Choroid plexus epithelial cell (primary cell): ENCODE results near the gene CLSTN3.

Experiments used
- DNase-seq: peaks from one replicate; pipeline ENCODE4 v3.0.0-alpha.2; 2010; ENCODE audit warnings: low read depth
- H3K4me3 ChIP-seq: 2 replicates; pipeline ENCODE4 v1.5.1; 2011; ENCODE audit warnings: low read depth, mild to moderate bottlenecking, control low read depth, low read length, moderate library complexity
- TF ChIP-seq, protein P1 (sequence below): conservative IDR thresholded peaks from 2 replicates; pipeline ENCODE4 v1.5.1; 2011; ENCODE audit warnings: low read depth, mild to moderate bottlenecking, control low read depth, inconsistent platforms, low read length, moderate library complexity

Gene CLSTN3

DNA sequence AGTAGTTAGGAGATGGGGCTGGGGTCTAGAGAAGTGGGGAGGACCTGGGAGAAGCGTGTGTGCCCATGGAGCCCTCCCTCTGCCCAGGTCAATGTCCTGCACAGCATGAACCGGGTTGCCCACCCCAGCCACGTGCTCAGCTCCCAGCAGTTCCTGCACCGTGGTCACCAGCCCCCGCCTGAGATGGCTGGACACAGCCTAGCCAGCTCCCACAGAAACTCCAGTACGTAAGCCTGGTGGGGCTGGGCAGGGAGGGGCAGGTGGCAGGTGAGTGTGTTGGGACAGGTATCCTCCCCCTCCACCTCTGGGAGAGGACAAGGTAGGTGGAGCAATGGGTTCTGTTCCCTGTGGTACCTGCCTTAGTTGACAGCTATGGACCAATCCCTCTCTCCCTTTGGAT lies 20.7 kb downstream of the CLSTN3 start:
- no peak overlapping the region for H3K4me3 ChIP-seq
- TF ChIP-seq, protein P1, sequence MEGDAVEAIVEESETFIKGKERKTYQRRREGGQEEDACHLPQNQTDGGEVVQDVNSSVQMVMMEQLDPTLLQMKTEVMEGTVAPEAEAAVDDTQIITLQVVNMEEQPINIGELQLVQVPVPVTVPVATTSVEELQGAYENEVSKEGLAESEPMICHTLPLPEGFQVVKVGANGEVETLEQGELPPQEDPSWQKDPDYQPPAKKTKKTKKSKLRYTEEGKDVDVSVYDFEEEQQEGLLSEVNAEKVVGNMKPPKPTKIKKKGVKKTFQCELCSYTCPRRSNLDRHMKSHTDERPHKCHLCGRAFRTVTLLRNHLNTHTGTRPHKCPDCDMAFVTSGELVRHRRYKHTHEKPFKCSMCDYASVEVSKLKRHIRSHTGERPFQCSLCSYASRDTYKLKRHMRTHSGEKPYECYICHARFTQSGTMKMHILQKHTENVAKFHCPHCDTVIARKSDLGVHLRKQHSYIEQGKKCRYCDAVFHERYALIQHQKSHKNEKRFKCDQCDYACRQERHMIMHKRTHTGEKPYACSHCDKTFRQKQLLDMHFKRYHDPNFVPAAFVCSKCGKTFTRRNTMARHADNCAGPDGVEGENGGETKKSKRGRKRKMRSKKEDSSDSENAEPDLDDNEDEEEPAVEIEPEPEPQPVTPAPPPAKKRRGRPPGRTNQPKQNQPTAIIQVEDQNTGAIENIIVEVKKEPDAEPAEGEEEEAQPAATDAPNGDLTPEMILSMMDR: no peak
- DNase-seq: no peak

DNA sequence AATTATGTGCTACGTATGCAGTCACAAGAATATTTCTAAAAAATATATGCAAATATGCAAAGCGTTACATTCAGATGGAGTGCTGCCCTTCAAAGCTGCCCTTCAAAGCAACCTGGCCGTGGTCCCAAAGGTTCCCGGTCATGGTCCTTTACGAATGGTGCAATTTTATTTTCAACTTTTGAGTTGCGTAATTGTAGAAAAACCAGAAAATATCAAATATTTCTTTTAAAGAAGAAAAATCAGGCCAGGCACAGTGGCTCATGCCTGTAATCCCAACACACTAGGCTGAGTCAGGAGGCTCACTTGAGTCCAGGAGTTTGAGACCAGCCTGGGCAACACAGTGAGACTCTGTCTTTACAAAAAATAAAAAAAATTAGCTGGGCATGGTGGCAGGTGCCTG lies 21.4 kb downstream of the CLSTN3 start:
- DNase-seq: no peak
- H3K4me3 ChIP-seq: no peak overlapping the region
- TF ChIP-seq, protein P1: no peak

DNA sequence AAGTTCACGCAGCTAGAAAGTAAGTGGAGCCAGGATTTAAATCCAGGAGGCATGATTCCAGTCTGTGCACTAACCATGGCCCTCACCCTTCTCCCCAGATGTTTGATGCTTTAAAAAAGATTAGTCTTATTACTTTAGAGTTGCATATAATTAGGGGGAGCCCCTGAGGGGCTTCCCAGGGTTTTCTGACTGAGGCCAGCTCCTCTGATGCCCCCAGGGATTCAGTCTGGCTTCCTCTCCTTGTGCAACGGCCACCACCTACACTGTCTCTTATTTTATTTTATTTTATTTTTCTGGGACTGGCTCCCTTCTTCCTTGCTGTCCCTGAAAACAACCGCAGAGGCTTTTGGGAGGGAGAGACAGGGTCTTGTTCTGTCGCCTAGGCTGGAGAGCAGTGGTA lies 22.6 kb downstream of the CLSTN3 start:
- TF ChIP-seq, protein P1: no peak
- H3K4me3 ChIP-seq: no peak overlapping the region
- DNase-seq: no peak

DNA sequence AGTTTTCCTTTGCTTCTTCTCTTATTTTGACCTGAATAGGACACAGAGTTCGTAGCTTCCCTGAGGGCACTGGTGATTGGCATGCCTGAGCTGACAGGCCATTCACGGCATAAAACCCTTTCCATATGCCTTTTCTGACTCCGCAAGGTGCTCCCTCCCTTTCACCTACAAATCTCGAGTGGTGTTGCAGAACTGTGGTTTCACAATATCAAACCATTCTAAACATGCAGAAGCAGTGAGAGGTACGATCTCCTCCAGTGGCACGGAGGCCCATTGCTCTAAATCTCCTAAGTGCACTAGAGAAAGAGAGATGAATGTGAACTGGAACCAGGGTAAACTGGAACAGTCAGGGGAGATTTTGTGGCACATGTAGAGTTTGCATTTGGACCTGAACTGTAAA lies 23.9 kb downstream of the CLSTN3 start:
- TF ChIP-seq, protein P1: no peak
- no peak for DNase-seq
- H3K4me3 ChIP-seq: no peak overlapping the region

DNA sequence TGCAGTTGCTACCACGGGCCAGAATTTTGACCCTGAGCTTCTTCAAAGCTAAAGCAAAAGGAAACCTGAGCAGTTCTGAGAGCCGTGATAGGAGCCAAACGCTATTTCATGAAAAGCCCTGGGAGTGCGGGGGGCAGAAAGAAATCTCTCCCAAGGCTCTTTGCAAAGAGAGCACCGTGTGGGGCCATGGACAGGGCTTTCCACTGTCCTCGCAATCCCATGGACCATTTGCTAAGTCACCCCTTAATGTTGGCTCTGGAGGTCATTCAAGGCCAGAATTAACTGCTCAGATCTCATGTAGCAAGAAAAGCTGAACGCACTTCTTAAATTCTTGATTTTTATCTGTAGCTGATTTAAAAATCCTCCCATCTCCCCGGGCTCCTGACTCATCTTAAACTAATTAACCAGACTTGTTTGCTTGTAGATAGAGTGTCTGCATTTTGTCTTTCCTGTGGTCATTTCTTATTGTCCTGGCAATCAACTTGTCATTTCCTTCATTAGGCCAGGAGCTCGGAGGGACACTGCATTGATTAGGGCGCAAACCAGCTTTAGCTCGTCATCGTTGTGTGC lies 24.8 kb downstream of the CLSTN3 start:
- no peak for DNase-seq
- TF ChIP-seq, protein P1: no peak

DNA sequence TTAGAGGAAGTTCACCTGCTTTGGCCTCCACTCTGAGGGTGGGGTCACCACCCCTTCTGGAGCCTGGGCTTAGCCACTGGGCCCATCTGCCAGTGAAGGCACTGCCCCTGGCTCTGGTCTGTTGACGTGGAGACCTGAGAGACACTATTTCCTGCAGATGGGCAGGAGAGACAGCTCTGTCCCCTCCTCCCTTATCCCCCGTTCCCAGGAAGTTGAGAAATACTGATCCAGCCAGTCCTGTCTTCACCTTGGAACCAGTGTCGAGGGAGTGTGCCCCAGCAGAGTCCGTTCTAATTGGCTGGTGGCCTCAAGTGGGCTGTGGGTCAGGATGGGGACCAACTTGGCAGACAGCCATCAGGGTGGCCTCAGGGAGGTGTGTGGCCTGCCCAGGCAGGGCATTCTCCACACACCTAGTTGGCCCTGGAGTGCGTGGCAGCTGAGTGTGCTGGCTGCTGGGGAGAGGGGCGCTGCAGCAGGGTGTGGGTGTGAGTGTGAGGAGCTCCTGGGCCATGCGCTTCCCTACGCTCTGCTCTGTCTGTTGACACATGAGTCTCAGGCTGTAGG lies 25.4 kb downstream of the CLSTN3 start:
- DNase-seq: no peak
- H3K4me3 ChIP-seq: no peak overlapping the region
- TF ChIP-seq, protein P1: no peak

More for the DNA sequence above, 24.8 kb downstream of the CLSTN3 start:
- H3K4me3 ChIP-seq: no peak overlapping the region
